Cardiac muscle cell (in vitro differentiated cells and primary cell): Measurements from ENCODE around the gene HUWE1. TPM values are rescaled to one million over a fixed set of nuclear protein-coding genes. Genes with fewer than 3 reads are reported as not detected.

ENCODE experiments used
- DNase-seq, 2 donors: peaks; one replicate each; pipeline versions ENCODE4 v3.0.0 to v3.0.0-alpha.2; 2010 to 2017; ENCODE audit warnings: low read depth in 1 of 2, low spot score in 1 of 2
- H3K27ac ChIP-seq: fragments of 200-600 bp; sonication (generic); 2 replicates; pipeline ENCODE4 v1.5.1; 2016
- H3K27me3 ChIP-seq: fragments of 200-600 bp; sonication (generic); 2 replicates; pipeline ENCODE4 v1.6.0; 2016; ENCODE audit warnings: control low read depth
- H3K36me3 ChIP-seq: fragments of 200-600 bp; sonication (generic); 2 replicates; pipeline ENCODE4 v1.5.1; 2016; ENCODE audit warnings: control low read depth
- H3K4me1 ChIP-seq: fragments of 200-600 bp; sonication (generic); 2 replicates; pipeline ENCODE4 v1.8.1; 2017; ENCODE audit warnings: low read depth, mild to moderate bottlenecking, mixed run types
- H3K4me3 ChIP-seq: fragments of 200-600 bp; sonication (generic); 2 replicates; pipeline ENCODE4 v1.5.1; 2016; ENCODE audit warnings: mild to moderate bottlenecking
- H3K9me3 ChIP-seq: fragments of 200-600 bp; sonication (generic); 2 replicates; pipeline ENCODE4 v1.5.1; 2017; ENCODE audit warnings: low read depth, mild to moderate bottlenecking, control low read depth
- CTCF ChIP-seq: IDR thresholded peaks from 2 replicates; pipeline ENCODE4 v1.5.1; 2012; ENCODE audit warnings: low read depth, mild to moderate bottlenecking, low read length
- polyA plus RNA-seq: library from polyadenylated mRNA; unstranded; fragments of >200 nt; fragmentation: Nextera tagmentation; extraction: Ambion mirVana; gene quantifications from 2 replicates; pipeline ENCODE4 v1.2.1, GENCODE V29; 2016
- total RNA-seq: library from RNA; depleted of rRNA; stranded (reverse); fragments of >200 nt; gene quantifications from 2 replicates; pipeline ENCODE4 v1.2.3, GENCODE V29; 2016

HUWE1 gene
- total and polyA plus RNA-seq, 2 experiments from 2014 or later = 56.0 to 163 TPM

GRCh38 chrX:53716328-53717088, 30.0 kb upstream of the HUWE1 start:
- Histone ChIP-seq H3K27me3 (no peaks in the 10 kb centered on the region), H3K4me1 (no peaks in the 10 kb centered on the region), H3K27ac (no peak overlapping the region), H3K36me3 (no peaks in the 10 kb centered on the region), H3K4me3 (no peak overlapping the region), H3K9me3 (no peaks in the 10 kb centered on the region)
- TF ChIP-seq CTCF = no peak
- peak in 1 of 2 donors; percentile 28 for DNase-seq

GRCh38 chrX:53715346-53715924, 28.9 kb upstream of the HUWE1 start:
- TF ChIP-seq CTCF = no peak
- H3K27ac ChIP-seq = no peak overlapping the region
- H3K36me3 ChIP-seq = no peaks in the 10 kb centered on the region
- H3K4me3 ChIP-seq = no peak overlapping the region
- H3K27me3 ChIP-seq = no peaks in the 10 kb centered on the region
- H3K4me1 ChIP-seq = no peaks in the 10 kb centered on the region
- no peak for DNase-seq
- H3K9me3 ChIP-seq = no peaks in the 10 kb centered on the region

- no peak for TF ChIP-seq CTCF
These were observed 28.2 kb upstream of the HUWE1 start for GRCh38 chrX:53714580-53715345.

DNA sequence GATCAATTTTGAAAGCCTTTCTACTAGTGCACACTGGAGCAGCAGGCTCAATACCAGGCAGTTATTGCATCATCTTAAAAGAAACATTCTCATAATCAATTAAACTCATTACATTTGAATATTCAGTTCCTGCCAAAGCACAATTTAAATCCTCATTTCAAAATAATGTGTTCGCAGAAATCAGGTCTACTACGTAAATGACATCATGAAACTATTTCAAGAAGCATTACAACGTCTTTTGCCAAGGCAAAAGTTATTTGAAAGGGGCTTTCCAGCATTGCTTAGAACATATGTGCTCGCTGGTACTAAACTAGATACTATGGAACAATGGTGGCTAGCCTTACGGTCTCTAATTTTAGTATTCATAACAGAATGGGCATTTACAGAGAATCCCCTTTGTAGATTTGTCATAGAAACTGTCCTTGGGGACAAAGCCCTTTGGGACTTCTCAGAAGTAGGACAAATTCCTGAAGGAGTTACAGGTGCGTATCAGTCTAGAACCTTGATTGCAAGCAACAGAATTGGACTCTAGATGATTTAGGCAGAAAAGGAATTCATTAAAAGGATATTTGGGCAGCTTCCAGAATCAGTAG, 27.6 kb upstream of the HUWE1 start:
- H3K27ac ChIP-seq = no peak overlapping the region
- H3K4me1 ChIP-seq = no peaks in the 10 kb centered on the region
- DNase-seq = no peak
- H3K4me3 ChIP-seq = no peak overlapping the region
- no peaks in the 10 kb centered on the region for H3K36me3 ChIP-seq
- no peaks in the 10 kb centered on the region for H3K27me3 ChIP-seq
- TF ChIP-seq CTCF = no peak
- no peaks in the 10 kb centered on the region for H3K9me3 ChIP-seq

More at GRCh38 chrX:53714580-53715345, 28.2 kb upstream of the HUWE1 start:
- Histone ChIP-seq H3K36me3 (no peaks in the 10 kb centered on the region), H3K9me3 (no peaks in the 10 kb centered on the region), H3K27me3 (no peaks in the 10 kb centered on the region), H3K4me1 (no peaks in the 10 kb centered on the region), H3K27ac (no peak overlapping the region), H3K4me3 (no peak overlapping the region)
- DNase-seq = peak in 1 of 2 donors; percentile 36

- no peak overlapping the region for H3K27ac ChIP-seq
- H3K27me3 ChIP-seq = no peaks in the 10 kb centered on the region
- H3K4me3 ChIP-seq = no peak overlapping the region
- H3K4me1 ChIP-seq = no peaks in the 10 kb centered on the region
- H3K36me3 ChIP-seq = no peaks in the 10 kb centered on the region
- TF ChIP-seq CTCF = no peak
- no peaks in the 10 kb centered on the region for H3K9me3 ChIP-seq
- no peak for DNase-seq
These were observed 24.9 kb upstream of the HUWE1 start for GRCh38 chrX:53711436-53711835.
